ENCODE measurements around the gene DAPL1.
A peak's percentile ranks its signal among the peaks of the same experiment; 100 is the strongest.

GRCh38 chr2:158755310-158756087 is 39.6 kb upstream of the DAPL1 start:
- TF ChIP-seq CTCF (IDR thresholded peaks at IDR 0.05): peak; percentile 63
- no peak for TF ChIP-seq POLR2AphosphoS5 (IDR thresholded peaks at IDR 0.05; ENCODE audit: low read depth, low read length)
- no peak for TF ChIP-seq REST (IDR thresholded peaks at IDR 0.05; ENCODE audit: insufficient read depth in 1 of 2, low read depth in 2 of 2, low read length in 1 of 2)
- no peak for TF ChIP-seq SIN3A (IDR thresholded peaks at IDR 0.05; ENCODE audit: borderline replicate concordance, insufficient read depth, low read depth, low read length)

Measured in Panc1 (cell line).